ENCODE results near the gene SSMEM1.
"Not testable (repeated sequence)": the region's sequence is repeated elsewhere in the genome, so short reads cannot be mapped to it uniquely, and the experiment has no call there.

Gene SSMEM1

DNA sequence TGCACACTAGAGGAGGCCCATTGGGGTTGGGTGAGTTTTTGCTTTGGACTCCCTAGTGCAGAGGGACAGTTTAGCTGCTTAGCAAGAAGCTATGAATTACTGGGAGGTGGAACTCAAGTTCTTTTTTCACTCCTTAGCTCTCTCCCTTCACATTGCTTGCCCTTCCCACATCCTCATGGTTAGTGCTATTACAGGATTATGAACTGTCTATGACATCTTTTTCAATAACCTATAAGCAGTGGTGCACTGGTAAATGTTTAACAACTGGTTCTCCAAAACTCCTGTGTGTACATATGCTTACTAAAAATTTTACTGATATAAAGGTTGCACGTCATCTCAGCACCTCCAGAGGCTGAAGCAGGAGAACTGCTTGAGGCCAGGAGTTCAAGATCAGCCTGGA is 6.2 kb downstream of the SSMEM1 start:
- no peak for DNase-seq

DNA sequence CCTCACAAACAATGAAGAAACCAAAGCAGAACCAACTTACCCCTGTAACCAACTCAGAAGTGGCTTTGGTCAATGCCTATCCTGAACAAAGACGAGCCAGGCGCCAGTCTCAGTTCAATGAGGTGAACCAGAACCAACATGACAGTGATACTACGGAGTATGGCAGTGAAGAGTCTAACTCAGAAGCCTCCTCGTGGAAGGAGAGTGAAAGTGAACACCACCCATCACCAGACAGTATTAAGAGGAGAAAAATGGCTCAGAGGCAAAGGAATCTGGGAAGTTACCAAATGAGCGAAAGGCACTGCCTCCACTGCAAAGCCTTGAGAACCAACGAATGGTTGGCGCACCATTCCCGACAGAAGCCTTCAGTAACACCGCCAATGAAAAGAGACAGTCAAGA is 8.4 kb downstream of the SSMEM1 start:
- DNase-seq, result no peak

- no peak for DNase-seq
Measured at GRCh38 chr7:130216750-130217149, 9.1 kb downstream of the SSMEM1 start.

GRCh38 chr7:130218806-130219620 is 11.4 kb downstream of the SSMEM1 start:
- DNase-seq, result no peak

GRCh38 chr7:130219871-130220270 is 12.2 kb downstream of the SSMEM1 start:
- no peak for DNase-seq

DNA sequence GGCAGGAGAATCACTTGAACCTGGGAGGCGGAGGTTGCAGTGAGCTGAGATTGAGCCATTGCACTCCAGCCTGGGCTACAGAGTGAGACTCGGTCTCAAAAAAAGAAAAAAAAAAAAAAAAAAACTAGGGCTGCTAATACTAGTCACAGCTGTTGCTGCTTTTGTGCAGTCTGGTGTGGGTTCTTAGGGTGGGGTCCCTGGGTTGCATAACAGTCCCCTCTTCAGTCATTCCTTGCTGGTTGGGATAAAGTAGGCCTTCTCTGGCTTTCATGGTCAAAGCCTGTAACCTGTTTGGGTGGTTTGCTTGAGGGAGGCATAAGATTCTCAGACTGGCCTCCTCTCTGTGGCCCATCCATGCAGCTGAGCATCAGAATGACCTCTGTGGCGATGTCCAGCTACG is 14.1 kb downstream of the SSMEM1 start:
- no peak for DNase-seq

- no peak for DNase-seq
Measured at GRCh38 chr7:130223646-130224045, 16.0 kb downstream of the SSMEM1 start.

DNA sequence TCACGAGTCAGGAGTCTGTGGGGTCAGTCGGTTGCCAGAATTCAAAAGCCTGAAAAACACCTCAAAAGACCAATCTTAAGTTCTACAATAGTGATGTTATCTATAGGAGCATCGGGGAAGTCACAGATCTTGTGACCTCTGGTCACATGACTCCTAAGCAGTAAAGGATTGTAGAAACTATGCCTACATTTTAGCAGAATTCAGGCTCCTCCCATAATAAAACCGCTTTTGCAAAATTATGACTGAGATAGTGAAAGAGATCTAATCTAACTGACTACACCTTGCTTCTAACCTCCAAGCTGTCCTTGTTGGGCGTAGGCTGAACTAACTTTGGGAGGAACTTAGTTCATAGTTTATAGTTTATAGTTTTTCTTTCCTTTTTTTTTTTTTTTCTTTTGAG is 16.6 kb downstream of the SSMEM1 start:
- DNase-seq, result no peak

DNA sequence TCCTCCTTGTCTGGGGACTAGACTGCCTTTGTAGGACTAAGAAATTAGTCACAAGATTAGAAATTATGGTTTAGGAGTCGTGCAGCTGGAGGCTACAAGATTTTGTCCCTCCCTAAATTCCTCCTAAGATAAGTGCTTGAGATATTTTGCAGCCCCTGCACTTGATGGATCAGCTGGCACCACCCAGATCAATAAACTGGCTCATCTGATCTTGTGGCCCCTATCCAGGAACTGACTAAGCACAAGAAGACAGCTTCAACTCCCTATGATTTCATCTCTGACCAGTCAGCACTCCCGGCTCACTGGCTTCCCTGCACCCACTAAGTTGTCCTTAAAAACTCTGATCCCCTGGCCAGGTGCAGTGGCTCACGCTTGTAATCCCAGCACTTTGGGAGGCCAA is 17.3 kb downstream of the SSMEM1 start:
- peak; percentile 28 for DNase-seq

DNA sequence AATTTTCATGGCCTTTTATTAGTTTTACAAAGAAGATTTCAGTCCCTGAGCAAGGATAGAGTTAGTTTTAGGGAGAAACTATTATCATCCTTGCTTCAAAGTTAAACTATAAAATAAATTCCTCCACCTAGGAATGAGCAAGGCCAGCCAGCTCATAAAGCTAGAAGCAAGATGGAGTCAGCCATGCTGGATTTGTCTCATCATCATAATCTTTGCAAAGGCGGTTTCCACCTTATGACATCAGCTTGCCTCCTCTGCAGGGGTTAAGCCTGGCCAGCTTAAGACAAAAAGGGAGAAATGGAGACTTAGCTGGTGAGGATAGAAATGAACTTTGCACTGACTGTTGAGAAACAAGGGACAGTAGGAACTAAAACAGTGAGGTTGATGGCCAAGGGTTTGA is 18.7 kb downstream of the SSMEM1 start:
- DNase-seq, result no peak

DNA sequence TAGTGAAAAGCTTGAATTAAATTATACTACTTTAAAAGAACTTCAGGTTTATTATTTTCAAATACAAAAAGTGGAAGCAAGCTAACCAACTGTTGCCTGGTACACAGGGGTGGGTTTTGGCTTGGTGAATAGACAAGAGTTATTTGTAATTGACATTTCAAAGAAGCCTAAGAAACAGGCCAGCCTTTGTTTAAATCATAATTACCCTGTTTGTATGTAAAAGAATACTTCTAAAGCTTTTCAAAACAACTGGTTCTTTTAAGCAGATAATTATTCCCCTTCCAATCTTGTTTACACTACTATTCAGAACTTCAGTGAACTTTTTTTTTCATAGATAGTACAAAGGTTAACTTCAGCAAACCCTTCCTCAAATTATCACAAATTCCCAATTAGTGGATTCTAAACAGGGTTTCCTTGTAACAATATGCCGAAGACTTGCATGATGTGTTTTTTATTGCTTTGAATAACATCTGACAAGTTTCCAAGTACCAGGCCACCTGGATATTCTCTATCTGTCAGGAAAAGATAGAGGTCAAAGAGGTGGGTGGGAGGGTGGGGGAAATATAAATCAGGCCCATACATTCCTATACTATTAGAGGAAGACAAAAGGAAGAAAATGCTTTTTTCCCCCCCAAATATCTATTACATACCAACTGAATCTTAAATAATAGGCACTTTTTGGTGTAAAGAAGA is 20.4 kb downstream of the SSMEM1 start:
- no peak for DNase-seq

GRCh38 chr7:130228840-130229502 is 21.3 kb downstream of the SSMEM1 start:
- DNase-seq, result no peak

DNA sequence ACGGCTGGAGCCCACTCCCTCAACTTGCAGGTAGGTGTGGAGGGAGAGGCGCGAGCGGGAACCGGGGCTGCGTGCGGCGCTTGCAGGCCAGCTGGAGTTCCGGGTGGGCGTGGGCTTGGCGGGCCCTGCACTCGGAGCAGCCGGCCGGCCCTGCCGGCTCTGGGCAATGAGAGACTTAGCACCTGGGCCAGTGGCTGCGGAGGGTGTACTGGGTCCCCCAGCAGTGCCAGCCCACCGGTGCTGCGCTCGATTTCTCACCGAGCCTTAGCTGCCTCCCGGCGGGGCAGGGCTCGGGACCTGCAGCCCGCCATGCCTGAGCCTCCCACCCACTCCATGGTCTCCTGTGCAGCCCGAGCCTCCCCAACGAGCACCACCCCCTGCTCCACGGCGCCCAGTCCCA is 22.3 kb downstream of the SSMEM1 start:
- not testable (repeated sequence) for DNase-seq

- DNase-seq, result no peak
Measured at GRCh38 chr7:130231792-130232191, 24.1 kb downstream of the SSMEM1 start.

DNA sequence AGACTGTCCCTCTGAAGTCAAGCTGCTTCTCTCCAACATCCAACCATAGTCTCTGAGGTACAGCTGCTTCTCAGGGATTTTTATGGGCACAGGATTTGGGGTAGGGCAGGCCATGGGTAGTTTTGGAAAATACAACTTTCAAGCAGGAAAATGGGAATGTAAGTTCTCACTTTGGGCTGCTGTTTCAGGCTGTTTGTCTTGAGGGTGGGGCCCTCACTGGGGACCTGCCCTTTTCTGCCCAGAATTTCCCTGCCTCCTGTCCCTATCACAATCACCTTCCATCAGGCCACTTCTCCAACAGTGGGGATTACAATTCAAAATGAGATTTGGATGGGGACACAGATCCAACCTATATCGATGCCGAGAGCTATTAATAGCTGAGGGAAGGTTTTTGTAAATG is 24.5 kb downstream of the SSMEM1 start:
- no peak for DNase-seq

- DNase-seq, result no peak
Measured at GRCh38 chr7:130234078-130234477, 26.4 kb downstream of the SSMEM1 start.

- DNase-seq, result not testable (repeated sequence)
Measured at GRCh38 chr7:130236361-130236760, 28.7 kb downstream of the SSMEM1 start.

DNA sequence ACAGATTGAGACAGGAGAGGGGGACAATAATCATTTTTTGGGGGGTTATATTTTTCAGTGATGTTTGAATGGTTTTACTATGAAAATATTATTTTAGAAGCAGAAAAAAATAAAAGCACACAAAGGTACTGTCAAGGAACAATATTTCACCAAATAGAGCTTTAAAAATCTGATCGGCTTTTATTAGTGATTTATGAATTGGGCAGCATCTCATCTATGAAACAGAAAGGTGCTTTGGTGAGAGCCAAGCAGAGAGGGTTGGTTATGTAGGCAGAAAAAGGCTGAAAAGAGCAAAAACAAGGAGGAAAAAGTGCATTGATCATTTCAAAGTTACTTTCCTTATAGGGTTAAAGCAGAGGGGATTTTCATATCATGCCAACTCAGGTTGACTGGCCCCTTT is 32.6 kb downstream of the SSMEM1 start:
- DNase-seq, result no peak

- DNase-seq, result peak; percentile 75
Measured at GRCh38 chr7:130242198-130243014, 34.7 kb downstream of the SSMEM1 start.

DNA sequence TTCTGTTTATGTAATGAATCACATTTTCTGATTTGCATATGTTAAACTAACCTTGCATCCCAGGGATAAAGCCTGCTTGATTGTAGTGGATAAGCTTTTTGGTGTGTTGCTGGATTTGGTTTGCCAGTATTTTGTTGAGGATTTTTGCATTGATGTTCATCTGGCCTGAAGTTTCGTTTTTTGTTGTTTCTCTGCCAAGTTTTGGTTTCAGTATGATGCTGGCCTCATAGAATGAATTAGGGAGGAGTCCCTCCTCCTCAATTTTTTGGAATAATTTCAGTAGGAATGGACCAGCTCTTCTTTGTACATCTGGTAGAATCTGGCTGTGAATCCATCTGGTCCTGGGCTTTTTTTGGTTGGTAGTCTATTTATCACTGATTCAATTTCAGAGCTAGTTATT is 35.8 kb downstream of the SSMEM1 start:
- peak; percentile 27 for DNase-seq

- not testable (repeated sequence) for DNase-seq
Measured at GRCh38 chr7:130246491-130246890, 38.8 kb downstream of the SSMEM1 start.

- not testable (repeated sequence) for DNase-seq
Measured at GRCh38 chr7:130248842-130249241, 41.2 kb downstream of the SSMEM1 start.

GRCh38 chr7:130249626-130250025 is 42.0 kb downstream of the SSMEM1 start:
- DNase-seq, result not testable (repeated sequence)

Data from fibroblast of skin of abdomen (primary cell).